HEK293 (cell line): ENCODE measurements around the gene CCDC110.

Source experiments
- CTCF ChIA-PET: fragments of 350-600 bp; formaldehyde crosslinking; extraction: SDS; loops from one replicate; lab custom pipeline; 2021; ENCODE audit warnings: antibody characterized with exemption; lab: Yijun Ruan, JAX
- POLR2A ChIA-PET: fragments of 300-600 bp; formaldehyde crosslinking; extraction: SDS; loops from one replicate; lab custom pipeline; 2020; ENCODE audit warnings: antibody characterized with exemption, inconsistent platforms; lab: Yijun Ruan, JAX
- H3K27ac ChIP-seq: fragments of 200-500 bp; sonication (Bioruptor generic); 2 replicates; pipeline ENCODE4 v1.5.1; 2014; ENCODE audit warnings: low read depth, low read length, control low read depth, inconsistent platforms; ENCODE audit errors: extremely low read depth
- H3K36me3 ChIP-seq, 2 experiments: fragments of 200-500 bp in 1 of 2; sonication (Bioruptor generic) in 1 of 2; 1 replicate in 1 of 2; 2 replicates in 1 of 2; pipeline ENCODE4 v1.5.1; 2014 to 2017; ENCODE audit warnings: inconsistent platforms in 2 of 2, low read length in 2 of 2; ENCODE audit not compliant: control insufficient read depth in 2 of 2, insufficient read depth in 1 of 2
- H3K4me1 ChIP-seq: fragments of 200-500 bp; sonication (Bioruptor generic); 2 replicates; pipeline ENCODE4 v1.5.1; 2014; ENCODE audit warnings: mild to moderate bottlenecking, low read length, inconsistent platforms; ENCODE audit not compliant: control insufficient read depth, insufficient read depth
- H3K4me3 ChIP-seq: 2 replicates; pipeline ENCODE4 v1.5.1; 2011; ENCODE audit warnings: low read depth, mild to moderate bottlenecking, control low read depth, low read length, moderate library complexity
- H3K9me3 ChIP-seq: fragments of 200-500 bp; sonication (Bioruptor generic); 2 replicates; pipeline ENCODE4 v1.5.1; 2014; ENCODE audit warnings: low read depth, low read length, inconsistent platforms; ENCODE audit not compliant: control insufficient read depth, insufficient read depth
- KLF1 ChIP-seq: fragments of 450-650 bp; formaldehyde crosslinking; IDR thresholded peaks from 2 replicates; pipeline ENCODE4 v1.5.1; 2016; ENCODE audit warnings: missing biosample characterization, missing genetic modification characterization
- KLF16 ChIP-seq: fragments of 450-650 bp; formaldehyde crosslinking; IDR thresholded peaks from 2 replicates; pipeline ENCODE4 v1.5.1; 2017; ENCODE audit warnings: missing biosample characterization, missing genetic modification characterization
- KLF9 ChIP-seq: fragments of 450-650 bp; formaldehyde crosslinking; IDR thresholded peaks from 2 replicates; pipeline ENCODE4 v1.5.1; 2016; ENCODE audit warnings: missing biosample characterization, missing genetic modification characterization, low read depth
- MZF1 ChIP-seq: fragments of 450-650 bp; formaldehyde crosslinking; IDR thresholded peaks from 2 replicates; pipeline ENCODE4 v1.5.1; 2017; ENCODE audit warnings: missing biosample characterization, missing genetic modification characterization, borderline replicate concordance
- REPIN1 ChIP-seq: fragments of 450-650 bp; formaldehyde crosslinking; IDR thresholded peaks from 2 replicates; pipeline ENCODE4 v1.5.1; 2017; ENCODE audit warnings: missing biosample characterization, missing genetic modification characterization, low read depth
- ZBTB17 ChIP-seq: fragments of 450-650 bp; formaldehyde crosslinking; IDR thresholded peaks from 2 replicates; pipeline ENCODE4 v1.5.1; 2016; ENCODE audit warnings: missing biosample characterization, missing genetic modification characterization
- ZBTB21 ChIP-seq: fragments of 450-650 bp; formaldehyde crosslinking; IDR thresholded peaks from 2 replicates; pipeline ENCODE4 v1.5.1; 2017; ENCODE audit warnings: missing biosample characterization, missing genetic modification characterization
- ZEB2 ChIP-seq: fragments of 450-650 bp; formaldehyde crosslinking; IDR thresholded peaks from 2 replicates; pipeline ENCODE4 v1.5.1; 2016; ENCODE audit warnings: missing biosample characterization, missing genetic modification characterization
- ZNF114 ChIP-seq: fragments of 450-650 bp; formaldehyde crosslinking; IDR thresholded peaks from 2 replicates; pipeline ENCODE4 v1.5.0; 2017; ENCODE audit warnings: missing biosample characterization, missing genetic modification characterization
- ZNF16 ChIP-seq: fragments of 450-650 bp; formaldehyde crosslinking; IDR thresholded peaks from 2 replicates; pipeline ENCODE4 v1.5.1; 2016; ENCODE audit warnings: low read depth, missing biosample characterization, missing genetic modification characterization
- ZNF2 ChIP-seq: fragments of 450-650 bp; formaldehyde crosslinking; IDR thresholded peaks from 2 replicates; pipeline ENCODE4 v1.5.1; 2016; ENCODE audit warnings: missing biosample characterization, missing genetic modification characterization
- ZNF223 ChIP-seq: fragments of 450-650 bp; formaldehyde crosslinking; IDR thresholded peaks from 2 replicates; pipeline ENCODE4 v1.5.1; 2016; ENCODE audit warnings: missing biosample characterization, missing genetic modification characterization
- ZNF335 ChIP-seq: fragments of 450-650 bp; formaldehyde crosslinking; conservative IDR thresholded peaks from 2 replicates; pipeline ENCODE4 v1.5.1; 2016; ENCODE audit warnings: missing biosample characterization, missing genetic modification characterization
- ZNF341 ChIP-seq: fragments of 450-650 bp; formaldehyde crosslinking; IDR thresholded peaks from 2 replicates; pipeline ENCODE4; 2016; ENCODE audit warnings: low read depth, missing biosample characterization, missing genetic modification characterization
- ZNF391 ChIP-seq: fragments of 450-650 bp; formaldehyde crosslinking; IDR thresholded peaks from 2 replicates; pipeline ENCODE4 v1.5.1; 2016; ENCODE audit warnings: low read depth, missing biosample characterization, missing genetic modification characterization, borderline replicate concordance
- ZNF501 ChIP-seq: fragments of 450-650 bp; formaldehyde crosslinking; IDR thresholded peaks from 2 replicates; pipeline ENCODE4 v1.5.1; 2016; ENCODE audit warnings: missing biosample characterization, missing genetic modification characterization
- ZNF580 ChIP-seq: fragments of 450-650 bp; formaldehyde crosslinking; IDR thresholded peaks from 2 replicates; pipeline ENCODE4 v1.5.1; 2016; ENCODE audit warnings: missing biosample characterization, missing genetic modification characterization
- ZNF621 ChIP-seq: fragments of 450-650 bp; formaldehyde crosslinking; IDR thresholded peaks from 2 replicates; pipeline ENCODE4 v1.5.1; 2017; ENCODE audit warnings: missing biosample characterization, missing genetic modification characterization
- ZNF768 ChIP-seq: fragments of 450-650 bp; formaldehyde crosslinking; IDR thresholded peaks from 2 replicates; pipeline ENCODE4 v1.5.1; 2018; ENCODE audit warnings: missing biosample characterization, mild to moderate bottlenecking, missing genetic modification characterization
- ZNF791 ChIP-seq: fragments of 450-650 bp; formaldehyde crosslinking; IDR thresholded peaks from 2 replicates; pipeline ENCODE4 v1.5.1; 2016; ENCODE audit warnings: missing biosample characterization, missing genetic modification characterization
- ZNF837 ChIP-seq: fragments of 450-650 bp; formaldehyde crosslinking; IDR thresholded peaks from 2 replicates; pipeline ENCODE4 v1.5.1; 2016; ENCODE audit warnings: missing biosample characterization, missing genetic modification characterization
- TF ChIP-seq, protein P1 (sequence below): fragments of 450-650 bp; formaldehyde crosslinking; IDR thresholded peaks from 2 replicates; pipeline ENCODE4 v1.5.1; 2016; ENCODE audit warnings: missing biosample characterization, missing genetic modification characterization
- TF ChIP-seq, protein P2 (sequence below): fragments of 450-650 bp; formaldehyde crosslinking; IDR thresholded peaks from 2 replicates; pipeline ENCODE4 v1.5.1; 2017; ENCODE audit warnings: missing biosample characterization, missing genetic modification characterization
- TF ChIP-seq, protein P3 (sequence below): fragments of 450-650 bp; formaldehyde crosslinking; IDR thresholded peaks from 2 replicates; pipeline ENCODE4 v1.5.1; 2016; ENCODE audit warnings: missing biosample characterization, missing genetic modification characterization

The CCDC110 gene

GRCh38 chr4:185472103-185472542 is 590 bp upstream of the CCDC110 start:
- CTCF ChIA-PET = interaction anchor here (0.5 to 1.4 kb wide), 5 partner anchors 9 to 338 kb away, joined by 3 to 7 read pairs (median 5); no protein-coding TSS in a partner anchor
- H3K9me3 ChIP-seq = no peaks in the 10 kb centered on the region
- no peak overlapping the region for H3K27ac ChIP-seq
- 0 out of 2 replicates have a peak, but pooled peaks cover 3% of the 10 kb centered on the region for H3K4me1 ChIP-seq
- POLR2A ChIA-PET = interaction anchor here (1.0 kb wide), 1 partner anchor 63 kb away, joined by 4 read pairs; the partner anchor contains the start of gene PDLIM3
- H3K36me3 ChIP-seq = no peaks in the 10 kb centered on the region
- H3K4me3 ChIP-seq = peak overlapping the region; percentile 62
- TF ChIP-seq ZNF621 (tag by site-specific recombination) (no peak), MZF1 (tag by site-specific recombination) (peak; percentile 56; the same call in 1 of the 2 replicates)

GRCh38 chr4:185470501-185471195 is 885 bp downstream of the CCDC110 start:
- CTCF ChIA-PET = no interaction called here

More at GRCh38 chr4:185470501-185471195, 885 bp downstream of the CCDC110 start:
- POLR2A ChIA-PET = no interaction called here
- TF ChIP-seq ZBTB21 (tag by site-specific recombination) (no peak), ZNF791 (no peak), ZNF223 (tag by site-specific recombination) (0 out of 2 replicates have a peak, but pooled peaks have one; percentile 35), MZF1 (tag by site-specific recombination) (peak; percentile 68; the same call in 1 of the 2 replicates), ZNF16 (tag by site-specific recombination) (no peak), ZNF114 (tag by site-specific recombination) (no peak), ZEB2 (0 out of 2 replicates have a peak, but pooled peaks have one; percentile 18), KLF16 (tag by site-specific recombination) (no peak), ZNF335 (tag by site-specific recombination) (peak; percentile 99), ZBTB17 (tag by site-specific recombination) (0 out of 2 replicates have a peak, but pooled peaks have one; percentile 10), ZNF391 (no peak), ZNF580 (tag by site-specific recombination) (0 out of 2 replicates have a peak, but pooled peaks have one; percentile 47), ZNF2 (0 out of 2 replicates have a peak, but pooled peaks have one; percentile 43), KLF9 (tag by site-specific recombination) (no peak), KLF1 (peak; percentile 31; the same call in 1 of the 2 replicates), ZNF501 (tag by site-specific recombination) (peak; percentile 41; the same call in 1 of the 2 replicates), ZNF837 (tag by site-specific recombination) (no peak), ZNF768 (tag by site-specific recombination) (peak; percentile 92), REPIN1 (no peak), ZNF341 (tag by site-specific recombination) (peak; percentile 50)
- TF ChIP-seq, protein P1, sequence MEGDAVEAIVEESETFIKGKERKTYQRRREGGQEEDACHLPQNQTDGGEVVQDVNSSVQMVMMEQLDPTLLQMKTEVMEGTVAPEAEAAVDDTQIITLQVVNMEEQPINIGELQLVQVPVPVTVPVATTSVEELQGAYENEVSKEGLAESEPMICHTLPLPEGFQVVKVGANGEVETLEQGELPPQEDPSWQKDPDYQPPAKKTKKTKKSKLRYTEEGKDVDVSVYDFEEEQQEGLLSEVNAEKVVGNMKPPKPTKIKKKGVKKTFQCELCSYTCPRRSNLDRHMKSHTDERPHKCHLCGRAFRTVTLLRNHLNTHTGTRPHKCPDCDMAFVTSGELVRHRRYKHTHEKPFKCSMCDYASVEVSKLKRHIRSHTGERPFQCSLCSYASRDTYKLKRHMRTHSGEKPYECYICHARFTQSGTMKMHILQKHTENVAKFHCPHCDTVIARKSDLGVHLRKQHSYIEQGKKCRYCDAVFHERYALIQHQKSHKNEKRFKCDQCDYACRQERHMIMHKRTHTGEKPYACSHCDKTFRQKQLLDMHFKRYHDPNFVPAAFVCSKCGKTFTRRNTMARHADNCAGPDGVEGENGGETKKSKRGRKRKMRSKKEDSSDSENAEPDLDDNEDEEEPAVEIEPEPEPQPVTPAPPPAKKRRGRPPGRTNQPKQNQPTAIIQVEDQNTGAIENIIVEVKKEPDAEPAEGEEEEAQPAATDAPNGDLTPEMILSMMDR (tag by site-specific recombination) = no peak
- TF ChIP-seq, protein P2, sequence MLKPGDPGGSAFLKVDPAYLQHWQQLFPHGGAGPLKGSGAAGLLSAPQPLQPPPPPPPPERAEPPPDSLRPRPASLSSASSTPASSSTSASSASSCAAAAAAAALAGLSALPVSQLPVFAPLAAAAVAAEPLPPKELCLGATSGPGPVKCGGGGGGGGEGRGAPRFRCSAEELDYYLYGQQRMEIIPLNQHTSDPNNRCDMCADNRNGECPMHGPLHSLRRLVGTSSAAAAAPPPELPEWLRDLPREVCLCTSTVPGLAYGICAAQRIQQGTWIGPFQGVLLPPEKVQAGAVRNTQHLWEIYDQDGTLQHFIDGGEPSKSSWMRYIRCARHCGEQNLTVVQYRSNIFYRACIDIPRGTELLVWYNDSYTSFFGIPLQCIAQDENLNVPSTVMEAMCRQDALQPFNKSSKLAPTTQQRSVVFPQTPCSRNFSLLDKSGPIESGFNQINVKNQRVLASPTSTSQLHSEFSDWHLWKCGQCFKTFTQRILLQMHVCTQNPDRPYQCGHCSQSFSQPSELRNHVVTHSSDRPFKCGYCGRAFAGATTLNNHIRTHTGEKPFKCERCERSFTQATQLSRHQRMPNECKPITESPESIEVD (tag by site-specific recombination) = no peak
- TF ChIP-seq, protein P3, sequence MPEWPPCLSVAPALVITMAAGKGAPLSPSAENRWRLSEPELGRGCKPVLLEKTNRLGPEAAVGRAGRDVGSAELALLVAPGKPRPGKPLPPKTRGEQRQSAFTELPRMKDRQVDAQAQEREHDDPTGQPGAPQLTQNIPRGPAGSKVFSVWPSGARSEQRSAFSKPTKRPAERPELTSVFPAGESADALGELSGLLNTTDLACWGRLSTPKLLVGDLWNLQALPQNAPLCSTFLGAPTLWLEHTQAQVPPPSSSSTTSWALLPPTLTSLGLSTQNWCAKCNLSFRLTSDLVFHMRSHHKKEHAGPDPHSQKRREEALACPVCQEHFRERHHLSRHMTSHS (tag by site-specific recombination) = no peak
- Histone ChIP-seq H3K4me1 (0 out of 2 replicates have a peak, but pooled peaks cover 3% of the 10 kb centered on the region), H3K9me3 (no peaks in the 10 kb centered on the region), H3K4me3 (peak overlapping the region; percentile 52), H3K27ac (peak overlapping the region; percentile 31; the same call in 1 of the 2 replicates), H3K36me3 (no peaks in the 10 kb centered on the region)
